T-helper 1 cell treated with Interleukin-12 subunit alpha and Interleukin-12 subunit beta and Interleukin-4 antibody, amounts not matched to agents 30 μg/mL and 1 μg/mL, for 36 hours (primary cell): Measurements from ENCODE around the gene TRAPPC8.
"Not testable (repeated sequence)": the region's sequence is repeated elsewhere in the genome, so short reads cannot be mapped to it uniquely, and the experiment has no call there.

Experiments
- H3K27ac Mint-ChIP-seq: one replicate; pipeline ENCODE4 v1.8.0; 2021; ENCODE audit warnings: mild to moderate bottlenecking, mixed read lengths
- H3K27me3 Mint-ChIP-seq: one replicate; pipeline ENCODE4 v1.8.0; 2021; ENCODE audit warnings: low read depth, mixed read lengths
- H3K36me3 Mint-ChIP-seq: one replicate; pipeline ENCODE4 v1.8.0; 2021; ENCODE audit warnings: low read depth, mixed read lengths
- H3K4me1 Mint-ChIP-seq: one replicate; pipeline ENCODE4 v1.8.0; 2021; ENCODE audit warnings: low read depth, mixed read lengths
- H3K4me3 Mint-ChIP-seq: one replicate; pipeline ENCODE4 v1.8.0; 2021; ENCODE audit warnings: mild to moderate bottlenecking, moderate library complexity, mixed read lengths
- H3K9me3 Mint-ChIP-seq: one replicate; pipeline ENCODE4 v1.8.0; 2021; ENCODE audit warnings: mixed read lengths

Gene TRAPPC8

GRCh38 chr18:31810336-31811130, 132.4 kb downstream of the TRAPPC8 start:
- H3K9me3 Mint-ChIP-seq, H3K4me3 Mint-ChIP-seq, H3K36me3 Mint-ChIP-seq, H3K27me3 Mint-ChIP-seq, H3K27ac Mint-ChIP-seq, H3K4me1 Mint-ChIP-seq: not testable (repeated sequence)

GRCh38 chr18:31809049-31809448, 133.9 kb downstream of the TRAPPC8 start:
- H3K27ac Mint-ChIP-seq, H3K27me3 Mint-ChIP-seq, H3K36me3 Mint-ChIP-seq, H3K4me1 Mint-ChIP-seq, H3K9me3 Mint-ChIP-seq, H3K4me3 Mint-ChIP-seq: not testable (repeated sequence)

- Mint-ChIP-seq H3K27ac (no peak overlapping the region), H3K36me3 (no peaks in the 10 kb centered on the region), H3K9me3 (no peaks in the 10 kb centered on the region), H3K27me3 (no peaks in the 10 kb centered on the region), H3K4me1 (no peaks in the 10 kb centered on the region), H3K4me3 (no peak overlapping the region)
Observed at GRCh38 chr18:31801078-31801477, 141.8 kb downstream of the TRAPPC8 start.

GRCh38 chr18:31799257-31799656, 143.7 kb downstream of the TRAPPC8 start:
- H3K4me3 Mint-ChIP-seq, H3K27ac Mint-ChIP-seq, H3K27me3 Mint-ChIP-seq: not testable (repeated sequence)

GRCh38 chr18:31798399-31798798, 144.5 kb downstream of the TRAPPC8 start:
- Mint-ChIP-seq H3K9me3 (no peaks in the 10 kb centered on the region), H3K4me3 (no peak overlapping the region), H3K27ac (no peak overlapping the region), H3K4me1 (no peaks in the 10 kb centered on the region), H3K27me3 (no peaks in the 10 kb centered on the region), H3K36me3 (no peaks in the 10 kb centered on the region)

More at GRCh38 chr18:31799257-31799656, 143.7 kb downstream of the TRAPPC8 start:
- H3K36me3 Mint-ChIP-seq, H3K4me1 Mint-ChIP-seq, H3K9me3 Mint-ChIP-seq: not testable (repeated sequence)

- Mint-ChIP-seq H3K4me3 (no peak overlapping the region), H3K27me3 (no peaks in the 10 kb centered on the region), H3K36me3 (no peaks in the 10 kb centered on the region), H3K27ac (no peak overlapping the region), H3K4me1 (no peaks in the 10 kb centered on the region), H3K9me3 (no peaks in the 10 kb centered on the region)
Observed at GRCh38 chr18:31795747-31796146, 147.2 kb downstream of the TRAPPC8 start.

- Mint-ChIP-seq H3K27me3 (no peaks in the 10 kb centered on the region), H3K27ac (no peak overlapping the region)
Observed at GRCh38 chr18:31793531-31793930, 149.4 kb downstream of the TRAPPC8 start.

GRCh38 chr18:31792580-31792911, 150.4 kb downstream of the TRAPPC8 start:
- H3K4me1 Mint-ChIP-seq: no peaks in the 10 kb centered on the region
- no peaks in the 10 kb centered on the region for H3K27me3 Mint-ChIP-seq
- no peak overlapping the region for H3K27ac Mint-ChIP-seq
- H3K36me3 Mint-ChIP-seq: no peaks in the 10 kb centered on the region
- no peaks in the 10 kb centered on the region for H3K9me3 Mint-ChIP-seq
- no peak overlapping the region for H3K4me3 Mint-ChIP-seq

More at GRCh38 chr18:31793531-31793930, 149.4 kb downstream of the TRAPPC8 start:
- H3K4me1 Mint-ChIP-seq: no peaks in the 10 kb centered on the region
- H3K9me3 Mint-ChIP-seq: no peaks in the 10 kb centered on the region
- H3K4me3 Mint-ChIP-seq: no peak overlapping the region
- no peaks in the 10 kb centered on the region for H3K36me3 Mint-ChIP-seq

GRCh38 chr18:31791817-31792579, 150.9 kb downstream of the TRAPPC8 start:
- H3K27ac Mint-ChIP-seq: no peak overlapping the region
- H3K4me1 Mint-ChIP-seq: no peaks in the 10 kb centered on the region
- H3K9me3 Mint-ChIP-seq: no peaks in the 10 kb centered on the region
- H3K27me3 Mint-ChIP-seq: no peaks in the 10 kb centered on the region
- H3K4me3 Mint-ChIP-seq: no peak overlapping the region
- no peaks in the 10 kb centered on the region for H3K36me3 Mint-ChIP-seq

GRCh38 chr18:31789409-31789808, 153.5 kb downstream of the TRAPPC8 start:
- H3K27ac Mint-ChIP-seq: no peak overlapping the region
- no peak overlapping the region for H3K4me3 Mint-ChIP-seq
- no peaks in the 10 kb centered on the region for H3K36me3 Mint-ChIP-seq
- no peaks in the 10 kb centered on the region for H3K9me3 Mint-ChIP-seq
- no peaks in the 10 kb centered on the region for H3K27me3 Mint-ChIP-seq
- H3K4me1 Mint-ChIP-seq: no peaks in the 10 kb centered on the region

GRCh38 chr18:31783059-31783458, 159.9 kb downstream of the TRAPPC8 start:
- H3K4me1 Mint-ChIP-seq: no peaks in the 10 kb centered on the region
- no peak overlapping the region for H3K27ac Mint-ChIP-seq
- H3K9me3 Mint-ChIP-seq: peaks cover 18% of the 10 kb centered on the region

More at GRCh38 chr18:31783059-31783458, 159.9 kb downstream of the TRAPPC8 start:
- Mint-ChIP-seq H3K27me3 (no peaks in the 10 kb centered on the region), H3K4me3 (no peak overlapping the region), H3K36me3 (no peaks in the 10 kb centered on the region)
